ENCODE measurements around the gene KCNIP3.

Gene KCNIP3

DNA sequence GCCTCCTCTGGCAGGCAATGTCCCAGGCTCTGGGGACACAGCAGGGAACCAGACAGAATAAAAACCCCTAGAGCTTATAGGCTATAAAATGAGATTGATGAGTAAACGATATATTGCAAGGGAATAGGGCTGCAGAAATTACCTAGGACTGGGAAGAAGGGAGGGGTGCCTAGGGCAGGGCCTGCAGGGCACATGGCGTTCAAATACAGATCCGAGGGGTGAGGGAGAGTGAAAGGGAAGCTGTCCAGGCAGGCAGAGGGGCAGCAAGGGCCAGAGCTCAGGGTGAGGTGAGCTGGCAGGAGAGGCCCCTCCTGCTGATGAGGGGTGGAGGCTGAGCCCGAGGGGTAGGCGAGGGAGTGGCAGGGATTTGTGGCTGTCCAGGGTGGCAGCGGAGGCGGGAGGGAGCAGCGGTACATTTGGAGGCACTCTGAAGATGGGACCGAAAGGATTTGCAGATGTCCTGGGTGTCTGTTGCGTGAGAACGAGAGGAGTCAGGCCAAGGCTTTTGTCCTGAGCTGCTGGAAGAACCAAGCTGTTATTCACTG is 33.7 kb downstream of the KCNIP3 start:
- no peak for DNase-seq

DNA sequence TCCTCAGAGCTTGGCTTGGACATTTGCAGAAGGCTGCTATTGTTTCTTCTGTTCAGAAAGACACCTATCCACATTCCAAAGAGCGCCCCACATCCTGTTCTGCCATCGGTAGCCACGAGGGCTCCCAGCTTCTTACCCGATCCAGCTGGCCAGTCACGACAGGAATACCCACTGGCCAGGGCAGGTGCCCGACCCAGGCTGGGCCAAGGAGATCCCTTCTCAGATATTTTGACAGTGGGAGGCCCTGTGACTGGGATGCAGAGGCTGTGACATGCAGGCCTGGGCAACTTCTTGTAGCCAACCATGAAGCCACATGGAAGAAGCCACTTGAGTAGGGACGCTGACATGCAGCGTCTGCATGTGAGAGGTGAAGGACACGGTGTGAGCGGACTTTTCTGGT is 34.5 kb downstream of the KCNIP3 start:
- DNase-seq: no peak

DNA sequence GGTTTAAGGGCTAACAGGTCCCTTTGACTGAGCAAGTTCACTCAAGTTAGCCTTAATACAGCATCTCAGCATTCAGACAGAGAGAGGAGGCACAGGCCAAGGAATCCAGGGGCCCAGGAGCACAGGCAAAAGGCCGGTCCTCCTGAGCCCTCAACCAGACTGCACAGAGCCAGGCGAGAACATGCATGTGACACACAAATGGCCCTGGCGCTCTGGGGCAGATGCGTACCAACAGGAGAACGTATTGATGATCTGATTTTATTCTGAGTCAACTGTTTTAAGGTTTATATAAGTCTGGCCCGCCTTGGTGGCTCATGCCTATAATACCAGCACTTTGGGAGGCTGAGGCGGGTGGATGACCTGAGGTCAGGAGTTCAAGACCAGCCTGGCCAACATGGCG is 34.9 kb downstream of the KCNIP3 start:
- no peak for DNase-seq

DNA sequence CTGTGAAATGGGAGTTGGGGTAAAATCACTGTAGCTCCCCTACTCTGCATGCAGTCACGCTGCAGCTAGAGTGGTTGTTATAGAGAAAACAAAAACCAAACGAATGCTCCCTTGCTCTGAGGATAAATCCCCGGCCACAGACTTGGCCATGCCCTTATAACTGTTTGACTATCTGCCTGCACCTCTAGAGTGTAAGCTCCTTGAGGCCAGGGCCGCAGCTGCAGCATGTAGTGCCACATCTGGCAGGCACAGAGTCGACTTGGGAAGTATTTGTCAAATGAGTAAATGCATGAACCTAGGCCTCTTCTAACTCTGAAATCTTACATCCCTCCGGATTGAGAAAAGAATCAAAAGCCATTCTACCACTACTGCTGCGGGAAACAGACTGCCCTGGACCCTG is 35.9 kb downstream of the KCNIP3 start:
- DNase-seq: no peak

DNA sequence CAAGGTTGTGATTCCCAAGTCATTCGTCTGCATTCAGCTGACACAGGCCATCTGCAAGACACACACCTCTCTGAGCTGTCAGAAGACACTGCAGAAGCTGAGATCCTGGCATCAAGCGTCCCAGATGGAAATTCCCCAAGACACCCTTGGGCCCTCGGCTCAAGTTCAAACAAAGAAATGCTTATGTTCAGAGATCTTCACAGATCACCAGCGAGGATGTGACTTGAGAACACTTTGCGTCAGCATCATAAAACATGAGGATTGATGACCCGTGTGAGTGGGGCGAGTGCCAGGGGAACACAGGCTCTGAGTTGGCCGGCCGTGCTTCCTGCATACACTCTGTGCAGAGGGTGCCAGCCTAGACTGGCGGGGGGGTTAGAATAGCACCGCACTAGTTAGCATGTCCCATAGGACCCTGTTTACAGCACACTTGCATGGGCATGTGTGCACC is 36.8 kb downstream of the KCNIP3 start:
- no peak for DNase-seq

DNA sequence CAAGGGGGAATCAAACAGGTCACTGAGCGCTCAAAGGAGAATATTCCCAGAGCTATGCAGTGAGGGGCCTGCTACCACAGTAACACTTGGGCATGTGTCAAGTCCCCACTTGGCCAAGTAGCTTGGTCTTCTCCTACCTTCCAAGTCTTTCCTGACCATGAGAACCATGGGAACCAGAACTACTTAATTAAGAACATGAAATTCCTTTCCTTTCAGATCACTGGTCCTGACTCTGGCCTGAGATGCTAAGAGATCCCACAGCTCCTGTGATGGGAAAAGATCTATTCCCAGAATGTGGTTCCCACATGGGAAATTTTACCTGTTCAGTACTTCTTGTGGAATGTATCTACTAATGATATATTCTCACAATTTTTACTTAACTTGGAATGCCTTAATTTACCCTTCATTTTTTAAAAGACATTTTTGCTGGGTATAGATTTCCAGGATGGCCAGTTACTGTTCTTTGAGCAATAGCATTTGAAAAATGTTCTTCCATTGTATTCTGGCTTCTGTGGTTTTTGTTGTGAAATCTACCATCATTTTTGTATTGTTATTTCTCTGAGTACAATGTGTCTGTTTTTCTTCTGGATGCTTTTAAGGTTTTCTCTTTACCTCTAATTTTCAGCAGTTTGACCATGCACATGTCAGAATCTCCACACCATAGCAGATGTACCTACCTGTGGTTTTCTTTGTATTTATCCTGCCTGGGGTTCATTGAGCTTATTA is 37.9 kb downstream of the KCNIP3 start:
- DNase-seq: no peak

DNA sequence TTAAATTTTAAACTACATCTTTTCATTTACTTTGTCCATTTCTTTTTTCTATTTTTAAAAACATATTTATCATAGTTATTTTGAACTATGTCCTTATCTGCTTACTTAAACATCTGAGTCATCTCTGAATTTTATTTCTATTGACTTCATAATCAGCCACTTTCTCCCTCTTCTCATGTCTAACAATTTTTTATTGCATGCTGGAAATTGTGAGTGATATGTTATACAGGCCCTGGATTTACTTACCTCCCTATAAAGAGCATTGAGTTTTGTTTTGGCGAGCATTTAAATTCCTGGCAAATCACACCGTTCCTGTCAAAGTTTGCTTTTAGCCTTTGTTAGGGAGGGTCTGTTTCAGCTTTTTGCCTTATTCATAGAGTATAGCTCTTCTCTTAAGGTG is 39.3 kb downstream of the KCNIP3 start:
- DNase-seq: no peak

DNA sequence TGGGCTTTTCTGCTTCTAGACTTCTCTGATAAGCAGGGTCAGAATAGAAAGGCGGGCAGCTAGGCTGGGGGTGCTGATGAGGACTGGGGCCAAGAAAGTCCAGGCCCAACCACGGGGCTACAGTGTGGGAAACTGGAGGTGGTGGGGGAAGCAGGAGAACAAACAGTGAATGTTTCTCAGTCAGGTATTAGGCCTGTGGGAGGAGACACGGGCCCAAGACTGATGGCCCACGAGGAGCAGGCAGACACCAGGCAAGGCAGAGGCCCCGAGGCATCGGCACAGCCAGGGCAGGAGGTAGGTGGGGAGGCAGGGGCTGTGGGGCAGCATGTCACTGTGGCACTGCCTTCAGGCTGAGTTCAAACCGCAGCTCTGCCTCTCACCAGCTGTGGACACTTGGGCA is 40.7 kb downstream of the KCNIP3 start:
- no peak for DNase-seq

DNA sequence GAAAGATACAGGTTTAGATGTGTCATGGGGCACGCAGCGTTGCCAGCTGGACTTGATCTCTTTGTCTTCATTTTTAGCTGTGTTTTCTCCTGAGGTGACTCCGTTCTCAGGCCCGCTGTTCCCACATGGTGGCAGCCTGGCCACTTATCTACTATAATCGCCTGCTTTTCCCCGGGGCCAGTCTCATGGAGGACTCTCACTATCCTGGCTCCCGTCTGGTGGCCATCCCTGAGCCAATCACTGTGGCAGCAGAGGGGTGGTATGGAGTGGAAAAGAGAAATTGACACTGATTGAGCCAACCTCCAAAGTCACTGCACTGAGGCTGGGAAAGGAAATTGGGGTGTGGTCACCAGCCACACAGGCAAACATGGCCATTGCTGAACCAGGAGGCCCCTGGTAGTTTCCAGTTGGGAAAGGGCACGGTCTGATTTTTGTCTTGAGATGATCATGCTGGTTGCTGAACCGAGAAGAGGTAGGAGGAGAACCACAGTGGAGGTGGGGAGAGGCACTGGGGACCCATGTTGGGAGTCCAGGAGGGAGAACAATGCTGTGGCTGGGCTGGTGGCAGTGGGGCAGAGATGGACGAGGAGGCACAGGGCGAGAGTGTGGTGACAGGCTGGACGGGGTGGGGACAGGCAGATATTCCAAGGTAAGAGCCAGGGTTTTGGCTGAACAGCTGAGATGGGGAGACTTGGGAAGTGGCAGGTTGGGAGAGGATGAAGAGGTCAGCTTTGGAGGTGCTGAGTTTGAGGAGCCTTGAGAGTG is 45.6 kb downstream of the KCNIP3 start:
- DNase-seq: no peak

DNA sequence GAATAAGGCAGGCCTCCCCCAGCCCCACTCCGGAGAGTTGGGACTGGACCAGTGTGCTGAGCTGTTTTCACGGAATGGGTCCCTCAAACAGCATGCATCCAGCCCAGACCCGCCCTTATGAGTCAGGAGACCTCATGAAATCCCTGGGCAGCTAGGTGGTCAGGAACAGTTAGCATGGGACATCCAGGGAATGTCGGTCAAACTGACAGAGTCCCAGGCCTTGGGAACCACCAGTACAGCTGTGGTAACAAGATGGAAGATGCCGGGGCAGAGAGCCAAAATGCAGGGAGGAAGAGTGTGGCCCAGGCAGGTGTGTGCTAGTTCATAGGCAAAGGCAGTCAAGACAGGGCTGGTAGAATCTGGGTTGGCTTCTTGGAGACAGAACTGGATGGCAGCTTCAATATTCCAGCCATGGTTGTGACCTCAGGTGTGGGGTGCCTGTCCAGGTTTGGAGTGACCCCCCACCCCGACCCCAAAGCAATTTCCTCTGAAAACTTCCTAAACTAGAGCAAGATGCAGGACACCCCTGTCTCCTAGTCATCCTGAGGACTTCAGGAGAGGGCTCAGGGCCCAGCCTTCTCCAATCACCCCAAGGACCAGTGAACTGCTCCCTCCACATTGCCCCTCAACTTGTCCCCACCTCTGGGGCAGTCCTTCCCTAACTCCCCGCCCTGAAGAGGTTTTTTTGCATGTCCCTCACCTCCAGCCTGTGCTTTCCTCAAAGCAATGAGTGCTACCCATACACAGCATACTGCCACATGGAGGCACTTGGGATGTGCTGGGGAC is 46.5 kb downstream of the KCNIP3 start:
- no peak for DNase-seq

DNA sequence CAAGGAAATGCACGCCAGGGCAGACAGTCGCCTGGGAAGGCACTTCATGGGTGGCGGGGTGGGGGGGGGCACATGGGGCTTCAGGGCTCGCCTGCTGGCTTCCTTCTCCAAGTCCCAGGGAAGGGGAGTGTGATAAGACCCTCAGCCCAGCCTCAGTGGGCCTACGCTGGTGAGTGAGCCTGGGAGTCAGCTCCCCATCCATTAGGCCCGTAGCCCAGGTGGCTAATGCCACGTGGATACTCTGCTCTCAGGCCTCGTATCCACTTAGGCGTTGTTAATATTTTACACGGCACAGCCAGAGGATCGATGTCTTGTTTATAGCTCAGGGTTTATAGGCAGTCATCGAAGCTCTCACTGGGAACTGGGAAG is 47.1 kb downstream of the KCNIP3 start:
- no peak for DNase-seq

DNA sequence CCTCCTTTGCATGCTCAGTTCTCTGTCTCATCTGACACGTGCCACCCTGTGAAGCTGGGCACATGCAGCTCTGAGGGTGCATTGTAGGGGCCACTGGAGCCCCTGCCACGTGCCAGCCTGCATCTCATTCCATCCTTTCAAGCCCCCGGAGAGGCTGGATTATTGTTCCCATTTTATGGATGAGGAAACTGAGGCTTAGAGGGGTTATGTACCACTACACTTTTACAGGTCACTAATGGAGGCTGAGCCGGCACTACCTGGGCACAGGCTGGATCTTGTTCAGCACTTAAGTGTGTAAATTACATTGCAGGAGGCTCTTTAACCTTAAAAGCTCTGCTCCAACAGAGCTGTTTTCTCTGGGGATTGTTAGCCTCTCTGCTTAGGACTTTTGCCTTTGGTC is 47.5 kb downstream of the KCNIP3 start:
- no peak for DNase-seq

DNA sequence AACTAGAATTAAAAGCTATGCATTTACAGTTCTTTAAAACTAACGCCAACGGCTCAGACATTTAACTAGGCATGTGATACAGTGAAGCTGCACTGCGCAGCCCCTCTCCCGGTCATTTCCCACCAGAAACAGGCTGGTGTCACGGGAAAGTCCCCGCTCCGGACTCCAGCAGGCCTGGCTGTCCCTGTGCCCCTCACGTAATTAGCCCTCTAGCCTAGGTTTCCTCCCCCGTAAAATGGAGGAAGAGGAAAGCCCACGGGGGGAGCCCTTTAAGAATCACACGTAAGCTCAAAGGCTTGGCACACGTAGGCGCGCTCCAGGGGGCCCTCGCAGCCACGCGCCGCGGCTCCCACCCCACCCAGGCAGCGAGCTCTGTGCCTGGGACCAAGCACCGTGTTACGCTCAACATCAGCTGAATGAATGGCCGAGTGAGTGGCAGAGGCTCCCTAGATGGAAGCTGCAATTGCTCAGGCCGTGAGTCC is 48.0 kb downstream of the KCNIP3 start:
- DNase-seq: no peak

DNA sequence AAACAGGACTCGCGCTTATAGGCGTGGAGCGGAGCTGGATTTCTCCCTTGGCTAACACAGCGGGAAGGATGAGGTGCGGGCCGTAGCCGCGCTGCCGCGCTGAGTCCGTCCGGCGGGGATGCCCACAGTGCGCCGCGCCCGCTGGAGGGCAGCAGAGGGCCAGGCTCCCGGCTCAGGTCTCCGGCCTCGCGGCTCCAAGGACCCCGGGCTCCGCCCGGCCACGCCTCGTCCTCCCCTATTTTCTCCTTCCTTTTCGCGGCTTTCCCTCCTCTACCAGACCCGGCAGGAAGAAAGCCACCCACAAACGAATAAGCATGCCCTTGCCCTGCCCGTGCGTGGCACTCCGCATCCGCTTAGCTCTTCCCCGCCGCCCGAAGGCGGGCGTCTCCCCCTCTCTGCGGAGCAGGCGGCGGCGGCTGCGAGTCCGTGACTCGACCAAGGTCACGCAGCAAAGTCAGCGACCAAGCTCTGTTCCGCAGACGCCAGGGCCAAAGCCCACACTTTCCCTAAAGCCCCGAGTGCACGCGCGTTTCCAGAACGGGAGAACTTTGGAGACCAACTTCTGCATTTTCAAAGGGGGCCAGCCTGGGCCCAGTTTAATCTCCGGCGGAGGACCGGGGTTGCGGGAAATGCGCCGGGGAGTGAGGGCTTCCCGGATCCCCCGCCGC is 48.5 kb downstream of the KCNIP3 start:
- DNase-seq: no peak

DNA sequence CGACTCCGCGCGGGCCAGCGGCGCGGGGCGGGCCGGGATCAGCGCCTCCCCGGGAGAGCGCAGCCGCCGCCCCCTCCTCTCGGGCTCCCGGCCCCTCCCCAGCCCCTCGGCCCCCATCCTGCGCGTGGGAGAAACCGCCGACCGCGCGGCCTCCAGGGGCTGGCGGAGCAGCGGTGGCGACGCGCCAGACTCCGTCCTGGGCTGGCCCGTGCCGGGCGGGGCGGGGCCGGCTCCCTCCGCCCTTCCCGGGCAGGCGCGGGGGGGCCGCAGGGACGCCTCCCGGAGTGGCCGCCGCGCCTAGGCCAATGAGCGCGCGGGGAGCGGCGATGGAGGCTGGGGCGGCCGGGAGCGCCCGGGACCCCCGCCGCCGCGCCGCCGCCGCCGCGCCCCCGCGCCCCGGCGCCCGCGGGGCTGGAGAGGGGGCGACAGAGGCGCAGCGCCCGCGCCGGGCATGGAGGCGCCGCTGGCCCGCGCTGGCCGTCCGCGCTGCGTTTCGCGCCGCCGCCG is 49.1 kb downstream of the KCNIP3 start:
- DNase-seq: no peak

DNA sequence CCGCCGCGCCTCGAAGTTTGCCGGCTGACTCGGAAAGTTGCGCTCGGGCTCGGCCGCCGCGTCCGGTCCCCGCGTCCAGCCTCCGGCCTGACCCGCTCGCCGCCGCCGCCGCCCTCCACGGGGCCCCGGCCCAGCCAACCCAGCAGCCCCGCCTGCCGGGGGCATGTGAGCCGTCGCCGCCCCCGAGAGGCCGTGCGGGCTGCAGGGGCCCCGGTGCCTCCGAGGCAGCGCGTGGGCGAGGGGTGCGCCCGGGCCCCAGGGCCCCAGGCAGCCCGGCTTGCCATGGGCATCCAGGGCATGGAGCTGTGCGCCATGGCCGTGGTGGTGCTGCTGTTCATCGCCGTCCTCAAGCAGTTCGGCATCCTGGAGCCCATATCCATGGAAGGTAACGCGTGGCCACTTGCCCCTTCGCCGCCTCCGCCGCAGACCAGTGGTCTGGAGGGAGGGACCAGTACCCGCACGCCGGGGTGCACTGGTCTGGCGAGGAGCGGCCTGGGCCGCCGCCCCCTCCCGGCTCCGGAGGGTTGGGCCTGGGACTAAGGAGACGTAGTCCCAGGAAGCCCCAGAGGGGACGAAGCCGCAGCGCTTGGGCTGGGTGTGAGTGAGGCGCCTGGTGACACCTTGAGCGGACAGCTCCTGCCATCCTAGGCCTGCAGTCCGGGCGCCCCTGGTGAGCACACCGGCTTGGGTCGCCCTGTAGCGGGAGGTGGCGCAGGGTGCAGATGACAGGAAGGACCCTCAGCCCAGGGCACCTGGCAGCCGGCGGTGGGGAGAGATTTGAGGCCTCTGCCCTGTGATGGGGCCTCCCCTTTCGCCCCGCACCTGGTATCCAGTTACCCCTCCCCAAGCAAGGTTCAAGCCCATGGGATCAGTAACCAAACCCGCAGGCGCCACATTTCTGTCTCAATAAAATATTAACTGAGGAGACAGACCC is 49.9 kb downstream of the KCNIP3 start:
- no peak for DNase-seq

DNA sequence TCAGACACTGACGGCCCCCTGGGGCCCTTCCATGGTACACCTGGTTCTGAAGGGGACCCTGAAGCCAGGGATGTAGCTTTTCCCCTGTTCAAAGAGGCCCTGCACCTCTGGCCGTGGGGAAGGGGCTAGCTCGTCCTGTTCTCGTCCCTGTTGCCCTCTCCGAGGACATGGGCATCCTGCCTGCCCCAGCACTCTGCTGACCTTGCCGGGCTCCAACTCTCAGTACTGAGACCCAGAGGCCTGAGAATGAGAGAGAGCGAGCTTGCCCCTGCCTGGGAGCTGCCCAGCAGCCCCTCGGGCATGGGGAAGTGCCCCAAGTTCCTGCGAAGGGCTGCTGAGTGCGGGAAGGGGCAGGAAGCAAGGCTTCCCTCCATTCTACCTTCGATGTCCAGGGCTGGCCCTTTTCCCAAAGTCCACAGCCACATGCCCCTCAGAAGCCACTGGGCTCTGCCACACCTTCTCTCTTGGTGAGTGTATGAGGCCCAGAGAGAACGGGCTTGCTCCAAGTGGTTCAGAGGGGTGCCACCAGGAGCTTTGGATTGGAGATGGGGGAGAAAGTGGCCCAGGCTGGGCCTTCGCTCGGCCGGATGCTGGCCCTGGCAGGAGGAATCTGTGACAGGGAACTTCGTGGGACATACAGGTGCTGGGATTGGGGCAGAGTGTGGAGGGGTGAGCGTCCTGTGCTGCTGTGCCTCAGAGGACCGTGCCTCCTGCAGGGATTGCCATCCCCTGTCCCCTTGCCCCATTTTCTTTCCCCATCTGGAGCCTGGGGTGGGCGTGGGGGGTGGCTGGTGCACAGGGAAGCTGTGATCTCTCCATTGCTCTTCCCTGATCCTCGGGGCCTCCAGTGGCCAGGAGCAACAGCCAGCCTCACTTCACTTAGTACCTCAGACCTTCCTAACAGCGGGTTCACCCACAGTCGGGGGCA is 50.8 kb downstream of the KCNIP3 start:
- DNase-seq: no peak

DNA sequence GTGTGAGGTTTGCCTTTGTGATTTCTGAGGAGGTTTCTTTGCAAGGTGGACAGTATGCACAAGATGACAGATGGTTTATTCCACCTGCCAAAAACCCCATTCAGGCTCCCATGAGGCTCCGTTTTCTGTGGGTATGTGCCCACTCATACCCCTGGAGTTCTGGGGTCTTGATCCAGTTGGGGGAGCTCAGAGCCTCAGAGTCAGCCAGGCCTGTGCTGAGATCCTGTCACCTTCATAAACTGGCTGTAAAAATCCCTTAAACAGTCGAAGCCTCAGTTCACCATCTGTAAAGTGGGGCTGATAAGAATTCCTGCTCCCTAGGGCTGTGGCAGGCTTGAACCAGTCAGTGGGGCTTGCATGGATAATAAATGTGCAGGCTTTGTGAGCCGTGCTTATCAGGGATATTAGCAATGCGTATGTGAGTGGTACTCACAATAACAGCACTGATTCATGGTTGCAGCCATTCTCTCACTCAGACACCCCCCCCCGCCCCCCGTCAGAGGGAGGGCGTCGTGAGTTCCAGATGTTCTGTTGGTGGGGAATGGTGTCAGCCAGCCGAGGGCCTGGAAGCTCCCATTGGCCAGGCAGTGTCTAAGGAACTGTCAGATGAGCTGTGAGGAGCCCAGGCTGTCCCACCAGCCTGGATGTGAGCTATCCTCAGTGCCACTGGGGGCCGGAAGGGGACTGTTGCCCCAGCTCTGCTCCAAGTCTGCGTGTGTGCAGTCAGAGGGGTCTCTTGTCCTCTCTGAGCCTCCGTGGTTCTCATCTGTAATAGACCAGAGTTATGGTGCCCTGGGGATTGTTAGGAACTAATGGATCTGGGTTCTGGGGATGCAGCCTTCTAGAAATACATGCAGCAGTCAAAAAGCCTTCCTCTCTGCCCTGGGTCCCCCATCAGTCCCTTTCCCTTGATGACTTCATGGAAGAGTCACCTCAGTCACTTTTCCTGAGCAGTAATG is 51.7 kb downstream of the KCNIP3 start:
- no peak for DNase-seq

All from NK-92 treated with Interleukin-12 subunit alpha and Interleukin-12 subunit beta, amount 100 ng/mL, for 24 hours (cell line).